Vagina (tissue), 2 donors: ENCODE data around the gene SPATA16. TPM values are rescaled to one million over a fixed set of nuclear protein-coding genes. Genes with fewer than 3 reads are reported as not detected.

ENCODE experiments used
- DNase-seq, 2 donors: peaks; one replicate each; pipeline ENCODE4 v3.0.0-alpha.2; 2017; ENCODE audit errors: extremely low spot score in 2 of 2
- H3K27ac ChIP-seq: fragments of 200-600 bp; sonication (generic); one replicate; pipeline ENCODE4 v1.5.1; 2019
- H3K27me3 ChIP-seq: fragments of 200-600 bp; sonication (generic); one replicate; pipeline ENCODE4 v1.5.1; 2019
- H3K36me3 ChIP-seq, 2 donors: fragments of 200-600 bp; sonication (generic); one replicate each; pipeline ENCODE4 v1.5.1; 2017 to 2019
- H3K4me1 ChIP-seq: fragments of 200-600 bp; sonication (generic); one replicate; pipeline ENCODE4 v1.5.1; 2019
- H3K4me3 ChIP-seq, 2 donors: fragments of 200-600 bp; sonication (generic); 1 replicate in 1 of 2; 2 replicates in 1 of 2; pipeline ENCODE4 v1.5.1; 2016 to 2019
- H3K9me3 ChIP-seq: fragments of 200-600 bp; sonication (generic); one replicate; pipeline ENCODE4 v1.5.1; 2019
- POLR2A ChIP-seq, 2 donors: fragments of 450-650 bp; IDR thresholded peaks; one replicate each; pipeline ENCODE4 v1.6.1; 2017; ENCODE audit warnings: antibody characterized with exemption in 2 of 2, mild to moderate bottlenecking in 2 of 2, moderate library complexity in 2 of 2
- POLR2AphosphoS5 ChIP-seq, 2 donors: sonication (generic); formaldehyde crosslinking; IDR thresholded peaks; one replicate each; pipeline ENCODE4 v1.9.0; 2017; ENCODE audit warnings: antibody characterized with exemption in 2 of 2, mild to moderate bottlenecking in 2 of 2, low read depth in 1 of 2; ENCODE audit not compliant: insufficient read depth in 1 of 2
- intact Hi-C: fragments of 100-400 bp; cut with DNase I; formaldehyde crosslinking; loops from one replicate; pipeline ENCODE4 v1.15.1; 2023
- total RNA-seq: library from RNA; depleted of rRNA; stranded (reverse); fragments of >200 nt; gene quantifications from one replicate; pipeline ENCODE4 v1.2.3, GENCODE V29; 2016
- TF ChIP-seq, protein P1 (sequence below), 3 experiments: fragments of 450-650 bp in 2 of 3; fragments of 200-600 bp in 1 of 3; sonication (generic) in 1 of 3; IDR thresholded peaks; one replicate each; pipeline ENCODE4 v1.5.1; 2017 to 2019; ENCODE audit warnings: antibody characterized with exemption in 3 of 3, mild to moderate bottlenecking in 2 of 3, moderate library complexity in 2 of 3

The SPATA16 gene
- total RNA-seq, 1 donor from 2014 or later = not detected

DNA sequence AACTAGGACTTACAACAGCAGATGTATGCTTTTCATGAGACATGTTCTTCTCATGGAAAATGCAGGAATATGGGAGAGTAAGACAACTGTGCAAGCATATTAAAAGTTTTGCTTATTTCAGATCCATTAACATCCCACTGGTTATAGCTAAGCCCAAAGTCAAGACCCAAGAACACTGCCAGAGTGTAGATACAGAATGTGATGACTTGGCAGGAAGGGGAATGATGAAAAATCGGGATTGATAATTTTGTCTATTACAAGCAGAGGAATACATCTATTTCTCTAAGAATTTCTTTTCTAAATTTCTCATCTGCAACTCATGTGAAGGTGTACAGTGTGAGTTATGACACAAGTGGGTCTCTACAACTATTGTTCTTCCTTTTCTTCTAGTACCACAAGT is 76.4 kb downstream of the SPATA16 start:
- no peak for DNase-seq
- intact Hi-C loops = no loop called here
- no peaks in the 10 kb centered on the region for H3K4me1 ChIP-seq
- H3K27me3 ChIP-seq = no peaks in the 10 kb centered on the region
- no peak overlapping the region for H3K27ac ChIP-seq
- TF ChIP-seq, protein P1, sequence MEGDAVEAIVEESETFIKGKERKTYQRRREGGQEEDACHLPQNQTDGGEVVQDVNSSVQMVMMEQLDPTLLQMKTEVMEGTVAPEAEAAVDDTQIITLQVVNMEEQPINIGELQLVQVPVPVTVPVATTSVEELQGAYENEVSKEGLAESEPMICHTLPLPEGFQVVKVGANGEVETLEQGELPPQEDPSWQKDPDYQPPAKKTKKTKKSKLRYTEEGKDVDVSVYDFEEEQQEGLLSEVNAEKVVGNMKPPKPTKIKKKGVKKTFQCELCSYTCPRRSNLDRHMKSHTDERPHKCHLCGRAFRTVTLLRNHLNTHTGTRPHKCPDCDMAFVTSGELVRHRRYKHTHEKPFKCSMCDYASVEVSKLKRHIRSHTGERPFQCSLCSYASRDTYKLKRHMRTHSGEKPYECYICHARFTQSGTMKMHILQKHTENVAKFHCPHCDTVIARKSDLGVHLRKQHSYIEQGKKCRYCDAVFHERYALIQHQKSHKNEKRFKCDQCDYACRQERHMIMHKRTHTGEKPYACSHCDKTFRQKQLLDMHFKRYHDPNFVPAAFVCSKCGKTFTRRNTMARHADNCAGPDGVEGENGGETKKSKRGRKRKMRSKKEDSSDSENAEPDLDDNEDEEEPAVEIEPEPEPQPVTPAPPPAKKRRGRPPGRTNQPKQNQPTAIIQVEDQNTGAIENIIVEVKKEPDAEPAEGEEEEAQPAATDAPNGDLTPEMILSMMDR (IDR thresholded peaks at IDR 0.05) = no peak
- TF ChIP-seq POLR2A (IDR thresholded peaks at IDR 0.05) (no peak), POLR2AphosphoS5 (IDR thresholded peaks at IDR 0.05; ENCODE audit: insufficient read depth in 1 of 2, low read depth in 1 of 2) (no peak)
- no peaks in the 10 kb centered on the region for H3K9me3 ChIP-seq
- H3K36me3 ChIP-seq = no peaks in the 10 kb centered on the region
- H3K4me3 ChIP-seq = no peak overlapping the region

DNA sequence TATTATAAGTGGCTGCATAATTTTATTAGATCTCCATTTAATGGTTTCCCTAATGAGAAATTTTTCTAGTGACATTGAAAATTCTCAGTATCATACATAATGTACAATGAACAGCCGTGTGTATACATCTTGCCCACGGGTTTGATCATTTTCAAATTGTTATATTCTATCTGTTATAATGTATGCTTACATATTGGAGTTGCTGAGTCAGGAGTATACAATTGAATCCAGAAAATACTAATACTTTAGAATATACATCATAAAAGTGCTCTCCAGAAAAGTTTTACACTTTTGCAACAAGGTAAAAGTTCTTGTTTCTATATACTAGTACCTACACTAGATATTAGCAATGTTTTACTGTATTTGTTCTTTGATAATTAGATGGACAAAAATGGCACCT is 82.8 kb downstream of the SPATA16 start:
- Histone ChIP-seq H3K27ac (no peak overlapping the region), H3K27me3 (no peaks in the 10 kb centered on the region), H3K4me3 (no peak overlapping the region), H3K4me1 (no peaks in the 10 kb centered on the region), H3K36me3 (no peaks in the 10 kb centered on the region), H3K9me3 (no peaks in the 10 kb centered on the region)
- intact Hi-C loops = no loop called here
- TF ChIP-seq POLR2AphosphoS5 (IDR thresholded peaks at IDR 0.05; ENCODE audit: insufficient read depth in 1 of 2, low read depth in 1 of 2) = no peak
- TF ChIP-seq, protein P1 (IDR thresholded peaks at IDR 0.05) = no peak
- no peak for TF ChIP-seq POLR2A (IDR thresholded peaks at IDR 0.05)
- no peak for DNase-seq

DNA sequence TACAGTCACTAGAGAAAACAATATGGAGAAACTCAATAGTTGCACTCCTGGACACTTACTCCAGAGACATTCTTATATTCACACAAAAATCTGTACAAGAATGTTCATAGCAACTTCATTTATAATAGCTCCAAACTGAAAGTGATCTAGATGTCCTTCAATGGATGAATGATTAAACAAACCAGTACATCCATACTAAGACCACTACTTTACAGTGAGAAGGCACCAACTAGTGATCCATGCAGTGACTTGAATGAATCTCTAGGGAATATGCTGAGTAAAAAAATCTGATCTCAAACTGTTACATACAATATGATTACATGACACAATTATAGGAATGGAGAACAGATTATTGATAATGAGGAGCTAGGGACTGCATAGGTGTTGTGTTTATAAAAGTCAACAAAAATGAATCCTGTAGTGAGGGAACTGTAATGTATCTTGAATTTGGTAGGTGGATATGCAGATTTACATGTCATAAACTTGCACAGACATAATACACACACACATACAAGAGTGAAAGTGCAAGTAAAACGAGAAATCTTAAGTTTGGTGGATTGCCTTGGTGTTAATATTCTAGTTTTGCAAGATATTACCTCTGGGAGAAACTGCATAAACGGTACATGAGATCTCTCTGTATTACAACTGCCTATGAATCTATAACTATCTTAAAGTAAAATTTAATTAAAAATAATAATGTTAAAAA is 85.7 kb downstream of the SPATA16 start:
- H3K9me3 ChIP-seq = no peaks in the 10 kb centered on the region
- no peak for DNase-seq
- no peaks in the 10 kb centered on the region for H3K4me1 ChIP-seq
- intact Hi-C loops = no loop called here
- H3K4me3 ChIP-seq = no peak overlapping the region
- no peak overlapping the region for H3K27ac ChIP-seq
- TF ChIP-seq, protein P1 (IDR thresholded peaks at IDR 0.05) = no peak
- TF ChIP-seq POLR2AphosphoS5 (IDR thresholded peaks at IDR 0.05; ENCODE audit: insufficient read depth in 1 of 2, low read depth in 1 of 2) = no peak
- no peak for TF ChIP-seq POLR2A (IDR thresholded peaks at IDR 0.05)
- no peaks in the 10 kb centered on the region for H3K27me3 ChIP-seq
- no peaks in the 10 kb centered on the region for H3K36me3 ChIP-seq

DNA sequence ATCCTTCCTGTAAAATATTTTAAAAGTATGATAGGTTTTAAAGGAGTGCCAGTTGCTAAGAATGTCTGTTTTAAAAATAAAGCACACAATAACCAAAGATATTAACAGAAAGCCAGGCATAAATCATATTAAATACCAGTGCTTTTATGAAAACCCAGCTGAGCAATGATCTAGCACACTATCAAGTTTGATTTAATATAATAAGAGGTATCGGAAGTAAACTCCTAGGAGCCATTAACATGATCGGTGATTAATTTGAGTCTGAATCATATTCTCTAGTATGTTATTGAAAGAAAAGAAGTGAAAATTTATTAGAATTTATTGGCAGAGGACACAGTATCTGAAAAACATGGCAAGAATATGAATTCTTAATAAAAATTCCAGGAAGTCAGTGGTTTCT is 91.7 kb downstream of the SPATA16 start:
- Histone ChIP-seq H3K27me3 (no peaks in the 10 kb centered on the region), H3K9me3 (no peaks in the 10 kb centered on the region), H3K4me3 (no peak overlapping the region), H3K36me3 (no peaks in the 10 kb centered on the region), H3K4me1 (no peaks in the 10 kb centered on the region), H3K27ac (no peak overlapping the region)
- TF ChIP-seq, protein P1 (IDR thresholded peaks at IDR 0.05) = no peak
- intact Hi-C loops = no loop called here
- DNase-seq = no peak

DNA sequence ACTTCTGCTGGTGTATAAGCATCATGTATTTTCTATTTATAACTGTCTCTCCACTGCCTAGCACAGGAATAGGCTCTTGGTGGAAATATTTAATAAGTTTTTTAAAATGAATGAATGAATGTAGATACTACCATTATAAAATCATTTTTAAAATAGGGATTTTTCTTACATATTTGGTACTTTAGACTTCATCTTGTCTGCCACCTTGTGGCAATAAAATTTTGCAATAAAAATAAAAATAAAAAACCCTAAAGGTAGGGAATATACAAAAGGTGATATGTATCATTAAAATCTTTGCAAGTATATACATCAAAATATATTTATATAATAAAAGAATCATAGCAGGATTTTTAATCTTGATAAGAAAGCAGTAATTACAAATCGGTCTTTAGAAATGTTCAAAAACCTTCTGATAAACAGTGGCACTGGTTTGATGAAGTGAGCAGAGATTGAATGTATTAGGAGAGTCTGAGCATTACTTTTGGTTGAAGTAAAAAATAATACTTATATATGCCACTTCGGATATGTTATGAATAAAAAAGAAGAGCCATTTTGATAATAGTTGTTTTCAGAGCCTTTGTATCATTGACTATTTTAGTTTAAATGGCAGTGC is 95.2 kb downstream of the SPATA16 start:
- TF ChIP-seq POLR2AphosphoS5 (IDR thresholded peaks at IDR 0.05; ENCODE audit: insufficient read depth in 1 of 2, low read depth in 1 of 2) = no peak
- TF ChIP-seq, protein P1 (IDR thresholded peaks at IDR 0.05) = no peak
- TF ChIP-seq POLR2A (IDR thresholded peaks at IDR 0.05) = no peak
- H3K4me1 ChIP-seq = no peaks in the 10 kb centered on the region
- DNase-seq = no peak
- no peaks in the 10 kb centered on the region for H3K27me3 ChIP-seq
- no peak overlapping the region for H3K27ac ChIP-seq
- intact Hi-C loops = no loop called here
- no peaks in the 10 kb centered on the region for H3K36me3 ChIP-seq
- no peaks in the 10 kb centered on the region for H3K9me3 ChIP-seq
- H3K4me3 ChIP-seq = no peak overlapping the region
